ENCODE results near the gene RIMKLB. TPM values are rescaled to one million over a fixed set of nuclear protein-coding genes. Genes with fewer than 3 reads are reported as not detected.

RIMKLB gene
- polyA plus RNA-seq, 1 donor (not counting 4 experiments of a cell fraction or from before 2014, with no cell fraction given): 51.1 TPM

DNA sequence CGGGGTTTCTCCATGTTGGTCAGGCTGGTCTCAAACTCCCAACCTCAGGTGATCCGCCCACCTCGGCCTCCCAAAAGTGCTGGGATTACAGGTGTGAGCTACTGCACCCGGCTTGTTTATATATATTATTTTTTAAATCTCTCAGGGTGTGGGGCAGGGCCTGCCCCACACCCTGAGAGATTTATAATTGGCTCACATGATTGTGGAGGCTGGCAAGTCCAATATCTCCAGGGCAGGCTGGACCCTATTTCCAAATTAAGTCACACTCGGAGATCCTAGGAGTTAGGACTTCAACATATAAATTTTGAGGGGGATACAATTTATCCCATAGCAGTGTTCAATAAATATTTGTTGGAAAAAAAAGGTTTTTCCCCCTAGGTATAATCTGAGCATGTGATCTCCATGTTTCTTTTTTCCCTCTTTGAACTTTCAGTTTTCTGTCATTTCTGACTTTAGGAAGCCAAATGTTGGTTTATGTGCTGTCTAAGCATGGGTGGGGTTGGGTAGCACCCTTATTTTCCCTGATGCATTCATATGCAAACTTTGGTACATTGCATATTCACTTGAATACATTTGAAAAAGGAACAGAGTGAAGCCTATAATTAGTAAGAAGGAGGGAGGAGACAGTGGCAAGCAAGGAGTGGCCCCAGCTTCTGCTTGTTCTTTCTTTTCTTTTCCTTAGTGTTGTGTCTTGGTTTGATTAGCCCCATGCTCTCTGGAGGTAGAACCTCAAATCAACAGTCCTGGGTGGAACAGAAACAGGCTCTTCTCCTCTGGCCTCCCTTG, 116.0 kb downstream of the RIMKLB start:
- Histone ChIP-seq H3K27me3 (ENCODE audit: control insufficient read depth, extremely low read depth, insufficient read depth, low read length) (no peaks in the 10 kb centered on the region), H3K9ac (ENCODE audit: control insufficient read depth, extremely low read depth, insufficient read depth, low read length) (no peak overlapping the region), H3K79me2 (ENCODE audit: control insufficient read depth, insufficient read depth, low read length) (no peaks in the 10 kb centered on the region), H3K36me3 (ENCODE audit: control insufficient read depth in 2 of 2, extremely low read depth in 1 of 2, insufficient read depth in 2 of 2, low read length in 2 of 2) (no peaks in the 10 kb centered on the region), H2AFZ (ENCODE audit: control insufficient read depth, low read length) (no peak overlapping the region), H3K27ac (ENCODE audit: control insufficient read depth, insufficient read depth, low read length) (no peak overlapping the region), H3K4me2 (ENCODE audit: control insufficient read depth, extremely low read depth, insufficient read depth, low read depth, low read length) (no peak overlapping the region), H3K9me3 (ENCODE audit: control insufficient read depth, low read depth, low read length) (no peaks in the 10 kb centered on the region), H3K4me1 (ENCODE audit: control insufficient read depth, extremely low read depth, insufficient read depth, low read length) (no peaks in the 10 kb centered on the region), H4K20me1 (ENCODE audit: control insufficient read depth, extremely low read depth, insufficient read depth, low read length) (no peaks in the 10 kb centered on the region), H3K4me3 (ENCODE audit: control insufficient read depth in 2 of 3, extremely low read depth in 1 of 3, insufficient read depth in 2 of 3, low read depth in 1 of 3, low read length in 3 of 3) (no peak overlapping the region), H3K9me1 (ENCODE audit: control insufficient read depth, extremely low read depth, insufficient read depth, low read length) (no peaks in the 10 kb centered on the region)
- no peak for DNase-seq (ENCODE audit: low read depth, low spot score)
- TF ChIP-seq, protein P1, sequence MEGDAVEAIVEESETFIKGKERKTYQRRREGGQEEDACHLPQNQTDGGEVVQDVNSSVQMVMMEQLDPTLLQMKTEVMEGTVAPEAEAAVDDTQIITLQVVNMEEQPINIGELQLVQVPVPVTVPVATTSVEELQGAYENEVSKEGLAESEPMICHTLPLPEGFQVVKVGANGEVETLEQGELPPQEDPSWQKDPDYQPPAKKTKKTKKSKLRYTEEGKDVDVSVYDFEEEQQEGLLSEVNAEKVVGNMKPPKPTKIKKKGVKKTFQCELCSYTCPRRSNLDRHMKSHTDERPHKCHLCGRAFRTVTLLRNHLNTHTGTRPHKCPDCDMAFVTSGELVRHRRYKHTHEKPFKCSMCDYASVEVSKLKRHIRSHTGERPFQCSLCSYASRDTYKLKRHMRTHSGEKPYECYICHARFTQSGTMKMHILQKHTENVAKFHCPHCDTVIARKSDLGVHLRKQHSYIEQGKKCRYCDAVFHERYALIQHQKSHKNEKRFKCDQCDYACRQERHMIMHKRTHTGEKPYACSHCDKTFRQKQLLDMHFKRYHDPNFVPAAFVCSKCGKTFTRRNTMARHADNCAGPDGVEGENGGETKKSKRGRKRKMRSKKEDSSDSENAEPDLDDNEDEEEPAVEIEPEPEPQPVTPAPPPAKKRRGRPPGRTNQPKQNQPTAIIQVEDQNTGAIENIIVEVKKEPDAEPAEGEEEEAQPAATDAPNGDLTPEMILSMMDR (optimal IDR thresholded peaks at IDR 0.05 in 1 of 3, IDR thresholded peaks at IDR 0.05 in 1 of 3, conservative IDR thresholded peaks at IDR 0.05 in 1 of 3; ENCODE audit: extremely low read depth in 1 of 3, insufficient read depth in 2 of 3, low read length in 3 of 3): no peak
- TF ChIP-seq EZH2 (IDR thresholded peaks at IDR 0.05; ENCODE audit: low read length): no peak
- FAIRE-seq: no peak
- dilution Hi-C loops (cut with MboI; ENCODE audit: extremely low pct_ligation_motif_present, low sequenced_read_pairs): no loop called here

DNA sequence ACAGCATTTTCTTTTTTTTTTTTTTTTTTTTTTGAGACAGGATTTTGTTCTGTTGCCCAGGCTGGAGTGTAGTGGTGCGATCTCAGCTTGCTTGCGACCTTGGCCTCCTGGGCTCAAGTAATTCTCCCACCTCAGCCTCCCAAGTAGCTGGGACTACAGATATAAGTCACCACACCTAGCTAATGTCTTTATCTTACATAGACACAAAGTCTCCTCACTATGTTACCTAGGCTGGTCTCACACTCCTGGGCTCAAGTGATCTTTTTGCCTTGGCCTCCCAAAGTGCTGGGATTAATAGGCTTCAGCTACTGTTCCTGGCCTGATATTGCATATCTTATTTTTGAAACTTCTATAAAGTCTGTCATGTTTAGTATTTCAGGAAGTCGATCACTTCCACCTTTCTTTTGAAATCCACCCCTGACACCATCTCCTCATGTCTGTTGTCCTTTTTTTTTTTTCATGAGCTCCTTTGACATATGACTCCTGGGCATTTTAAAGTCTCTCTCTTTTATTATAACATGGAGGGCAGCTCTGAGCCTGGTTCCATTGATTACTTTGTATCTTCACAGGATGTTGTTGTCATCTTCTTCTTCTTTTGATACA, 118.8 kb downstream of the RIMKLB start:
- TF ChIP-seq, protein P1 (optimal IDR thresholded peaks at IDR 0.05 in 1 of 3, IDR thresholded peaks at IDR 0.05 in 1 of 3, conservative IDR thresholded peaks at IDR 0.05 in 1 of 3; ENCODE audit: extremely low read depth in 1 of 3, insufficient read depth in 2 of 3, low read length in 3 of 3): no peak
- no peak for TF ChIP-seq EZH2 (IDR thresholded peaks at IDR 0.05; ENCODE audit: low read length)
- H3K4me3 ChIP-seq (ENCODE audit: control insufficient read depth in 2 of 3, extremely low read depth in 1 of 3, insufficient read depth in 2 of 3, low read depth in 1 of 3, low read length in 3 of 3): no peak overlapping the region
- H3K27me3 ChIP-seq (ENCODE audit: control insufficient read depth, extremely low read depth, insufficient read depth, low read length): no peaks in the 10 kb centered on the region
- dilution Hi-C loops (cut with MboI; ENCODE audit: extremely low pct_ligation_motif_present, low sequenced_read_pairs): no loop called here
- no peaks in the 10 kb centered on the region for H3K9me3 ChIP-seq (ENCODE audit: control insufficient read depth, low read depth, low read length)
- FAIRE-seq: no peak
- peaks cover 8% of the 10 kb centered on the region for H3K4me1 ChIP-seq (ENCODE audit: control insufficient read depth, extremely low read depth, insufficient read depth, low read length)
- H3K79me2 ChIP-seq (ENCODE audit: control insufficient read depth, insufficient read depth, low read length): no peaks in the 10 kb centered on the region
- DNase-seq (ENCODE audit: low read depth, low spot score): no peak
- no peaks in the 10 kb centered on the region for H4K20me1 ChIP-seq (ENCODE audit: control insufficient read depth, extremely low read depth, insufficient read depth, low read length)
- H3K9me1 ChIP-seq (ENCODE audit: control insufficient read depth, extremely low read depth, insufficient read depth, low read length): no peaks in the 10 kb centered on the region
- H3K4me2 ChIP-seq (ENCODE audit: control insufficient read depth, extremely low read depth, insufficient read depth, low read depth, low read length): no peak overlapping the region
- no peak overlapping the region for H3K9ac ChIP-seq (ENCODE audit: control insufficient read depth, extremely low read depth, insufficient read depth, low read length)
- H3K27ac ChIP-seq (ENCODE audit: control insufficient read depth, insufficient read depth, low read length): no peak overlapping the region
- no peaks in the 10 kb centered on the region for H3K36me3 ChIP-seq (ENCODE audit: control insufficient read depth in 2 of 2, extremely low read depth in 1 of 2, insufficient read depth in 2 of 2, low read length in 2 of 2)
- no peak overlapping the region for H2AFZ ChIP-seq (ENCODE audit: control insufficient read depth, low read length)
